IPS-20b (cell line): Measurements from ENCODE around the gene HEXIM2.
"Not testable (repeated sequence)": the region's sequence is repeated elsewhere in the genome, so short reads cannot be mapped to it uniquely, and the experiment has no call there.

Experiments used
- H3K27ac ChIP-seq: one replicate; pipeline ENCODE4 v1.5.1; 2013; ENCODE audit warnings: low read length
- H3K27me3 ChIP-seq: 2 replicates; pipeline ENCODE4 v1.6.1; 2013; ENCODE audit warnings: mild to moderate bottlenecking, low read length, inconsistent platforms; ENCODE audit not compliant: insufficient read depth
- H3K36me3 ChIP-seq: 2 replicates; pipeline ENCODE4 v1.6.1; 2013; ENCODE audit warnings: low read depth, mild to moderate bottlenecking, inconsistent platforms, low read length, moderate library complexity; ENCODE audit not compliant: insufficient read depth
- H3K4me1 ChIP-seq: 2 replicates; pipeline ENCODE4 v1.6.1; 2013; ENCODE audit warnings: mild to moderate bottlenecking, control low read depth, inconsistent platforms, low read length, moderate library complexity; ENCODE audit not compliant: insufficient read depth
- H3K4me3 ChIP-seq: 2 replicates; pipeline ENCODE4 v1.5.1; 2013; ENCODE audit warnings: mild to moderate bottlenecking, low read length, inconsistent platforms
- H3K9ac ChIP-seq: 2 replicates; pipeline ENCODE4 v1.6.1; 2013; ENCODE audit warnings: low read depth, mild to moderate bottlenecking, inconsistent platforms, low read length, moderate library complexity
- H3K9me3 ChIP-seq: 2 replicates; pipeline ENCODE4 v1.6.1; 2013; ENCODE audit warnings: mild to moderate bottlenecking, low read depth, low read length, inconsistent platforms; ENCODE audit not compliant: insufficient read depth

HEXIM2 gene

DNA sequence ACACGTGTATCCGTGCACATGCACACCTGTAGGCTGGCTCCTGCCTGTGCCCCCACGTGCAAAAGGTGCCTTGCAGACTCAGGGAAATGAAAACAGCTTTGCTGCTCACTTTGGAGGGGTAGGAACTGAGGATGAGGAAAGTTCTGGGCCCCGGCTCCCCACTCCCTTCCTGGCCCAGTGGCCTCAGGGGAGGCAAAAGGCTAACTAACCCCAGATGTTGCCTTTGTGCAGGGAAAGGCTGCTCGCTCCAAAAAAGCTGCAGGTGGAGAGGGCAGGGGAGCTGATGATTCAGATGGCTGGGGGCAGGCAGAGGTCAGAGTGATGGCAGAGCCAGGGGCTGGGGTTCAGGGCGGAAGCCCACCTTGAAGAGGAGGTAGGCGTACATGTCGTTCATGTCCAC is 41.7 kb upstream of the HEXIM2 start:
- H3K27me3 ChIP-seq, result no peaks in the 10 kb centered on the region
- no peaks in the 10 kb centered on the region for H3K4me1 ChIP-seq
- no peaks in the 10 kb centered on the region for H3K36me3 ChIP-seq
- no peak overlapping the region for H3K4me3 ChIP-seq
- no peak overlapping the region for H3K9ac ChIP-seq
- no peaks in the 10 kb centered on the region for H3K9me3 ChIP-seq
- no peak overlapping the region for H3K27ac ChIP-seq

DNA sequence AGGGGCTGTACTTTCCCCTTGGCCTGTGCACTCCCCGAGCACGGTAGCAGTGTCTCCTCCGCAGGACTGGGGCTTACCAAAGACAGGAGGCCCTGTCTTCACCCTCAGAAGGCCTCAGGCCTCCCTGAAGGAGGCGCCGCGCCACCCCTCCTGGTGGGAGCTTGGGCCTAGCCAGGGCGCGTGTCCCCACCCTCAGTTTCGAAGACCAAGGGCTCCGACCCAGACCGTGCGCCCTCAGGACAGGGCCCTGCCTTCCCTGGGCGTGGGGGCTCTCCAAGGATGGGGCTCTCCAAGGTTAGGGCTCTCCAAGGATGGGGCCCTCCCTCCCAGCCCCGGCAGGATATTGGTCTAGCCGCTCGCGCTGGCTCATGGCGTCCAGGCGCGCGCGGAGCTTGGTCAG is 41.1 kb upstream of the HEXIM2 start:
- Histone ChIP-seq H3K4me1 (no peaks in the 10 kb centered on the region), H3K9ac (no peak overlapping the region), H3K27ac (no peak overlapping the region), H3K27me3 (no peaks in the 10 kb centered on the region), H3K9me3 (no peaks in the 10 kb centered on the region), H3K36me3 (no peaks in the 10 kb centered on the region), H3K4me3 (no peak overlapping the region)

DNA sequence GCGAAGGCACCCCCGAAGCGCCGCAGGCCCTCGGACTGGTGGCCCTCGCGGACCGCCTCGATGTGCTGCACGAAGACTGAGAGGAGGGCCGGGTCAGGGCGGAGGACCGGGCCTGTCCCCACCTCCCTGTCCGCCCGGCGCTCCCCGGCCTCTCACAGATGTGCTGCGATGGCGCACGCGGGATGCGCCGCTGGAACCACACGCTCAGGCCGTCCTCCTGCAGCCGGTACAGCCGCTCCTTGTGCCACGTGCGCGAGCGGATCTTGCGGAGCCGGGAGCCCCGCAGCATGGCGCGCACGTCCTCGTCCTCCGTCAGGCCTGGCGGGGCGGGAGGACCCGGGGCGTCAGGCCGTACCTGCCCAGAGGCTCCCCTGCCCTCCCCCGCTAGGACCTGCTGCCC is 40.6 kb upstream of the HEXIM2 start:
- Histone ChIP-seq H3K9ac (no peak overlapping the region), H3K27me3 (no peaks in the 10 kb centered on the region), H3K27ac (no peak overlapping the region)

DNA sequence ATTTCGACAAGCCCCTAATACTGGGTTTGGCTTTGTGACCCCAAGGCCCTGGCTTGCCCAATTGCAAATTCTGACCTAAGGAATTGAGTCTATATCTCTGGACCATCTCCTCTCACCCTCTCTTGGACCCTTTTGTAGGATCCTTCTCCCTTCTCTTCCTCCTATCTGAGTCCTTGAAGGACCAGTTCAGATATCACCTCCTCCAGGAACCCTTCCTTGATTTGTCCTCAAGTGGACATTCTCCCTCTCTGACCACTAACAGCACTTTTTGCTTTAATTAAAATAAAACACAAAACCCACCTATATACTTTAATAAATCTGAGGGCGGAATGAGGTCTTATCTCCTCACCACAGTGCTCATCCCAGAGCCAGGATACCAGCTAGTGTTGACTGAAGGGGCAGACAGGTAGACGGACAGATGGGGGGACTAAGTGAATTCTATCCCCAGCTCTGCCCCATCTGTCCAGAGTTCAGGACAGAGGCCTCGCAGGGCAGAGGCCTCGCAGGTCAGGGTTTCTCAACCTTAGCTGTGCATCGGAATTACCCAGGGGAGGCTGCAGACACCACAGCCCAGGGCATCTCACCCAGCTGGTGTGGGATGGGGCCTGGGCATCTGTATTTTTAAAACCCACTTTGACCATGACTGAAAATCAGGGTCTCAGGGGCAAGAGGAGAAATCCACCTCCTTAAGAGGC is 38.5 kb upstream of the HEXIM2 start:
- Histone ChIP-seq H3K9ac (no peak overlapping the region), H3K4me1 (no peaks in the 10 kb centered on the region), H3K27me3 (no peaks in the 10 kb centered on the region), H3K4me3 (no peak overlapping the region), H3K9me3 (no peaks in the 10 kb centered on the region), H3K36me3 (no peaks in the 10 kb centered on the region), H3K27ac (no peak overlapping the region)

More for the DNA sequence above, 40.6 kb upstream of the HEXIM2 start:
- Histone ChIP-seq H3K36me3 (no peaks in the 10 kb centered on the region), H3K9me3 (no peaks in the 10 kb centered on the region), H3K4me3 (no peak overlapping the region), H3K4me1 (no peaks in the 10 kb centered on the region)

DNA sequence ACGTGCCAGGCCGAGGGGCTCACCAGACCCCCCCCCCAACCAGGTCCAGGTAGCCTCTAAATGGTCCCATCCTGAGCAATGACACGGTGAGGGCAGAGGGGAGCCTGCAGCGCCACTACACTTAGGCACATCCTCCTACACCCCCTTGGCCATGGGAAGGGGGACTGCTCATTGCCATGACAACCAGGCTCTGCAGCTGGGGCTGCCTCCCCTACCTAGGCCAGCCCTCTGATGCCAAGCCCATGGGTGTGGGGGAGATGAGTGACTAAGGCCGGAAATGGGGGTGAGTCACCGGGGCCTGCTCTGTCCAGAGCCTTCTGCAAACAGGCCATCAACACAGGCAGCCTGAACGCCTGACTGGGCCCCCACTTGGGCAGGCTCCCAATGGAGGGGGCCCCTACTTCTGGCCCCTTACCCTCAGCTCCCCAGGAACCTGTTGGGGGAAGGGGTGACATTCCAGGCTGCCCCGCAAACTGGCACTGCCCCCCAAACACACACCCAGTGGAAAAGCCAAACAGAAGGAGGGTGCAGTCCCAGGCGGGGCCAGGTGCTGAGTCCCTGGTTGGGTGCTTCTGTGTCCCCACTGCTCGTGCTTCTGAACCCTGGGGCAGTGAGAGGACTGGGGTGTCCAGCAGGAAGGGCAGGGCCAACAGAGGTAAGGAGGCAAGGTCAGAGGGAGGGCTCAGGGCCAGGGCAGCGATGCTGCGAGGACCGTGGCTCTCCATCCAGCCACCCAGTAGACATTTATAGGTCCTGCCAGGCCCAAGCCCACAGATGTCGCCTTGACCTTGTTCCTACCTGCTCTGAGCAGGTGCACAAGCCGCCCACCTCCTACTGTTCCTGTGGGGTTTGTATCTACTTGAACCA is 37.5 kb upstream of the HEXIM2 start:
- no peaks in the 10 kb centered on the region for H3K36me3 ChIP-seq

DNA sequence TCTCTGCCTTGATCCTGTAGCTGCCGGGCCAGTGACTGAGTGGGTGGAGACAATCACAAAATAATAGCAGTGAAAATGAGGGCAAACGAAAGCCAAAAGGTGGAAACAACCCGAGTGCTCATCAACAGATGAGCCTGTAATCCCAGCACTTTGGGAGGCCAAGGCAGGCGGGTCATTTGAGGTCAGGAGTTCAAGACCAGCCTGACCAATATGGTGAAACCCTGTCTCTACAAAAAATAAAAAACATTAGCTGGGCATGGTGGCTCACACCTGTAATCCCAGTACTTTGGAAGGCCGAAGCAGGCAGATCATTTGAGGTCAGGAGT is 36.9 kb upstream of the HEXIM2 start:
- not testable (repeated sequence) for H3K9me3 ChIP-seq, H3K27ac ChIP-seq, H3K9ac ChIP-seq, H3K4me3 ChIP-seq, H3K36me3 ChIP-seq, H3K27me3 ChIP-seq, H3K4me1 ChIP-seq

More for the DNA sequence above, 37.5 kb upstream of the HEXIM2 start:
- Histone ChIP-seq H3K4me1 (no peaks in the 10 kb centered on the region), H3K27ac (no peak overlapping the region), H3K9me3 (no peaks in the 10 kb centered on the region), H3K9ac (no peak overlapping the region), H3K4me3 (no peak overlapping the region), H3K27me3 (no peaks in the 10 kb centered on the region)

DNA sequence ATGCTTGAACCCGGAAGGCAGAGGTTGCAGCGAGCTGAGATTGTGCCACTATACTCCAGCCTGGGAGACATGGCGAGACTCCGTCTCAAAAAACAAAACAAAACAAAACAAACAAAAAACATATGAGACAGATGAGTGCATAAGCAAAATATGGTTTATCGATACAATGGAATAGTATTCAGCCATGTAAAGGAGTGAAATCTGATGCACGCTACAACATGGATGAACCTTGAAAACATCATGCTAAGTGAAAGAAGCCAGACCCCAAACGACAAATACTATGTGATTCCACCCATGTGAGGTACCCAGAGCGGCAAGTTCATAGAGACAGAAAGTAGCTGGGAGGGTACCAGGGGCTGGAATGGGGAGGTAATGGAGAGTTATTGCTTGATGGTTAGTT is 36.2 kb upstream of the HEXIM2 start:
- Histone ChIP-seq H3K36me3 (no peaks in the 10 kb centered on the region), H3K9ac (no peak overlapping the region), H3K4me1 (no peaks in the 10 kb centered on the region), H3K4me3 (no peak overlapping the region), H3K27me3 (no peaks in the 10 kb centered on the region), H3K9me3 (no peaks in the 10 kb centered on the region), H3K27ac (no peak overlapping the region)

DNA sequence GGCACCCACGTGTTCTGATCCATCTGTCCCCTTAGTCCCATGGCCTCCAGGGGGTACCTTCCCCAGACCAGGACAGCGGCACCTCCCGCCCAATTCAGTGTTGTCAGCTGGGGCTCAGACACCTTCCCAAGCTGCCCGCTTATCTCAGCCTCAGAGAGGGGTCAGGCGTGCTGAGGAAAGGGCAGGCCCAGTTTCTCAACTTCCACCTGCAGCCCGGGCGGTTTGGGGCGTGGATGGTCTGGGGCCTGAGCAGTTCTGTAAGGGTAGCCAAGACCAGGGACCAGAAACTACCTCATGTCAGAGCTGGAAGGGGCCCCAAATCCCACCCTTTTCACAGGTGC is 34.5 kb upstream of the HEXIM2 start:
- H3K9me3 ChIP-seq, result no peaks in the 10 kb centered on the region
- H3K9ac ChIP-seq, result no peak overlapping the region
- no peak overlapping the region for H3K4me3 ChIP-seq
- H3K4me1 ChIP-seq, result no peaks in the 10 kb centered on the region
- H3K36me3 ChIP-seq, result no peaks in the 10 kb centered on the region
- H3K27me3 ChIP-seq, result peaks cover 6% of the 10 kb centered on the region; the same call in 1 of the 2 replicates
- no peak overlapping the region for H3K27ac ChIP-seq

DNA sequence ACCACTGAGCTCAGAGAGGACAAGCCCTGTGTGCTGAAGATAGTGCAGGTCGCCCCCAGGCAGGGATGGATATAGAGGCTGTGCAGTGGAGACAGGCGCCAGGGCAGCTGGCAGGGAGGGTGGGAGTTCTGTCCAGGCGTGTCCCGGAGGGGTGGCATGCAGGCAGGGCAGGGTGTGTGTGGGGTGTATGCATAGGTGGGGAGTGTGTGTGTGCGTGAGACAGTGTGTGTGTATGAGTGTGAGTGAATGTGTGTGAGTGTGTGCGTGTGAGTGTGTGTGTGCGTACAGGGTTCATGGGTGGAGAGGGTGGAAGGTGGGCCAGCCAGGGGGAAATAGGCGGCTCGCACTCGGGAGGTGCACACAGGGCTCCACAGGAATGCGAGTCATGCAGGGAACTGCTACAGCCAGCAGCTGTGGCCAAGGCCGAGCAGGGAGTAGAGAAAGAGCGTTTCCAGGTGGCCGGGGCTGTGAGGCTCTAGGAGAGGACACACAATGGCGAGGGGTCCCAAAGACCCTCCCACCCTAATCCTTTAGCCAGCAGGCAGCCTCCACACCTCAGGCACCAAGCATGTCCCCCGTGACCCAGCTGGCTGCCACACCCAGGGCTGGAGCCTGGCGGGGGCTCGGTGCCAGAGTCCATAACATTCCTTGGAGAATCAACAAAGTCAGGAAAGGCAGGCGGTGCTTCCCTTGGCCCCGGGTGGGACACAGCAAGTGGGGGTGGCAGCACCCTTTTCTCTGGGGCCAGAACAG is 34.0 kb upstream of the HEXIM2 start:
- H3K27me3 ChIP-seq, result peaks cover 6% of the 10 kb centered on the region; the same call in 1 of the 2 replicates
- no peaks in the 10 kb centered on the region for H3K36me3 ChIP-seq
- no peak overlapping the region for H3K4me3 ChIP-seq
- H3K27ac ChIP-seq, result no peak overlapping the region
- no peaks in the 10 kb centered on the region for H3K4me1 ChIP-seq
- no peaks in the 10 kb centered on the region for H3K9me3 ChIP-seq
- no peak overlapping the region for H3K9ac ChIP-seq

DNA sequence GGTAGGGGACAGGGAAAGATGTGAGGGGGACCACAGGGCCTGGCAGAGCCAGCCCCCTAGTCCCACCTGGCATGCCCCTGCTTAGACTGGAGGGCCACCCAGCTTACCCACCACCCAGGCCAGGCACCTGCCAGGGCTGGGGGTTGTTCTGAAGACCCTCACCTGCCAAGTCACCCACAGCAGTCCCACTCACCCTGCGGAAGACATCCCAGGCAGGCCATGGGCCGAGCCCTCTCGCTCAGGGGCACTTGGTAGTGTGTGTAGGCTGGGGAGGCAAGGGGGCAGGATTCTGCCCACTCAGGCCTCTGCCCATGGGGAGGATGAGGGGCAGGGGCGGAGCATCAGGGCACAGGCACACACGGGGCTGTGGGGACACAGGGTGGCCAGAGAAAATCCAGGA is 33.3 kb upstream of the HEXIM2 start:
- no peaks in the 10 kb centered on the region for H3K36me3 ChIP-seq
- no peak overlapping the region for H3K9ac ChIP-seq
- H3K27ac ChIP-seq, result no peak overlapping the region
- H3K4me1 ChIP-seq, result no peaks in the 10 kb centered on the region
- H3K27me3 ChIP-seq, result peaks cover 6% of the 10 kb centered on the region; the same call in 1 of the 2 replicates
- no peaks in the 10 kb centered on the region for H3K9me3 ChIP-seq
- H3K4me3 ChIP-seq, result no peak overlapping the region

DNA sequence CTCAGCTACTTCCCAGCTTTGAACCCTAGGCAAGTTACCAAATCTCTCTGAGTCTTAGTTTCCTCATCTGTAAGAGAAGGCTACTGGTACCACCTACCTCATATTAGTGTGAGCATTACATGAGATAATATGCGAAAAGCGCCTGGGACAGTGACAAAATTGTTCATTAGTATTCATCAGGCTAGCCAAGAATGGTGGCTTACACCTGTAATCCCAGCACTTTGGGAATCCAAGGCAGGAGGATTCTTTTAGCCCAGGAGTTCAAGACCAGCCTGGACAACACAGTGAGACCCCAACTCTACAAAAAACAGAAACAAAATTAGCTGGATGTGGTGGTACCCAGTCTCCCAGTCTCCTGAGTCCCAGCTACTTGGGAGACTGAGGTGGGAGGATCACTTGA is 32.7 kb upstream of the HEXIM2 start:
- Histone ChIP-seq H3K9me3 (no peaks in the 10 kb centered on the region), H3K9ac (no peak overlapping the region), H3K4me3 (no peak overlapping the region), H3K36me3 (no peaks in the 10 kb centered on the region), H3K27ac (no peak overlapping the region), H3K4me1 (no peaks in the 10 kb centered on the region), H3K27me3 (peaks cover 6% of the 10 kb centered on the region; the same call in 1 of the 2 replicates)
